ENCODE data around the gene ADARB2.
"Not testable (repeated sequence)": the region's sequence is repeated elsewhere in the genome, so short reads cannot be mapped to it uniquely, and the experiment has no call there.

GRCh38 chr10:1427521-1428186 lies 309.7 kb downstream of the ADARB2 start:
- not testable (repeated sequence) for TF ChIP-seq CTCF, POLR2A (IDR thresholded peaks at IDR 0.05)

All from testis (tissue), 2 donors.